GM23338 (cell line): Measurements from ENCODE around the gene LRRC2. TPM values are rescaled to one million over a fixed set of nuclear protein-coding genes. Genes with fewer than 3 reads are reported as not detected.

ENCODE experiments used
- ATAC-seq: fragments of 200-7000 bp; cut with Tn5 transposase; 3 replicates; pipeline ENCODE4 v1.9.1; 2020
- DNase-seq: peaks from one replicate; pipeline ENCODE4 v3.0.0-alpha.2; 2015; ENCODE audit warnings: low spot score
- H2AFZ ChIP-seq: fragments of 200-600 bp; sonication (generic); 2 replicates; pipeline ENCODE4 v1.8.0; 2016; ENCODE audit warnings: antibody characterized with exemption, mild to moderate bottlenecking, moderate library complexity
- H3F3A ChIP-seq: fragments of 200-600 bp; sonication (generic); replicated peaks from 2 replicates; pipeline ENCODE4 v1.8.0; 2017; ENCODE audit warnings: antibody characterized with exemption, mixed run types, low read depth
- H3K27ac ChIP-seq: fragments of 200-600 bp; sonication (generic); 2 replicates; pipeline ENCODE4 v1.6.1; 2016; ENCODE audit warnings: low read depth
- H3K27me3 ChIP-seq: fragments of 200-600 bp; sonication (generic); 2 replicates; pipeline ENCODE4 v1.8.0; 2016; ENCODE audit warnings: mild to moderate bottlenecking, mixed run types, moderate library complexity; ENCODE audit not compliant: insufficient read depth
- H3K36me3 ChIP-seq: fragments of 200-600 bp; sonication (generic); 2 replicates; pipeline ENCODE4 v1.8.0; 2016; ENCODE audit warnings: mild to moderate bottlenecking; ENCODE audit not compliant: insufficient read depth
- H3K4me1 ChIP-seq: fragments of 200-600 bp; sonication (generic); 2 replicates; pipeline ENCODE4 v1.8.0; 2016; ENCODE audit warnings: mild to moderate bottlenecking, moderate library complexity; ENCODE audit not compliant: insufficient read depth
- H3K4me2 ChIP-seq: fragments of 200-600 bp; sonication (generic); 2 replicates; pipeline ENCODE4 v1.7.1; 2017; ENCODE audit warnings: mixed run types
- H3K4me3 ChIP-seq: fragments of 200-600 bp; sonication (generic); 2 replicates; pipeline ENCODE4 v1.6.1; 2016; ENCODE audit warnings: mixed run types
- H3K79me2 ChIP-seq: fragments of 200-600 bp; sonication (generic); replicated peaks from 2 replicates; pipeline ENCODE4 v1.8.0; 2017; ENCODE audit warnings: mild to moderate bottlenecking; ENCODE audit not compliant: insufficient read depth
- H3K9me2 ChIP-seq: fragments of 200-600 bp; sonication (generic); 2 replicates; pipeline ENCODE4 v1.8.0; 2017; ENCODE audit not compliant: insufficient read depth
- H4K20me1 ChIP-seq: fragments of 200-600 bp; sonication (generic); replicated peaks from 2 replicates; pipeline ENCODE4 v1.8.0; 2017; ENCODE audit warnings: mild to moderate bottlenecking; ENCODE audit not compliant: insufficient read depth
- H3K27ac Mint-ChIP-seq: 2 replicates; pipeline ENCODE4 v1.8.0; 2020; ENCODE audit warnings: inconsistent platforms, mild to moderate bottlenecking, moderate library complexity, mixed read lengths
- H3K27me3 Mint-ChIP-seq: 3 replicates; pipeline ENCODE4 v1.8.0; 2022; ENCODE audit warnings: low read depth, mild to moderate bottlenecking, moderate library complexity, mixed read lengths, inconsistent platforms; ENCODE audit not compliant: insufficient read depth, poor library complexity
- H3K36me3 Mint-ChIP-seq: 3 replicates; pipeline ENCODE4 v1.8.0; 2021; ENCODE audit warnings: low read depth, mild to moderate bottlenecking, inconsistent platforms, moderate library complexity, mixed read lengths
- H3K4me1 Mint-ChIP-seq: 3 replicates; pipeline ENCODE4 v1.8.0; 2020; ENCODE audit warnings: mild to moderate bottlenecking, inconsistent platforms, mixed read lengths
- H3K4me3 Mint-ChIP-seq: 3 replicates; pipeline ENCODE4 v1.8.0; 2021; ENCODE audit warnings: moderate library complexity, mild to moderate bottlenecking, inconsistent platforms, mixed read lengths
- H3K9me3 Mint-ChIP-seq: 3 replicates; pipeline ENCODE4 v1.8.0; 2020; ENCODE audit warnings: moderate library complexity, mild to moderate bottlenecking, inconsistent platforms, mixed read lengths
- CREB1 ChIP-seq: fragments of 250-450 bp; sonication (Bioruptor Pico); IDR thresholded peaks from 2 replicates; pipeline ENCODE4 v1.5.0; 2020; ENCODE audit warnings: low read depth, mild to moderate bottlenecking, moderate library complexity
- NANOG ChIP-seq: IDR thresholded peaks from 2 replicates; pipeline ENCODE4 v1.6.1; 2016; ENCODE audit warnings: antibody characterized with exemption, borderline replicate concordance
- STAT1 ChIP-seq: IDR thresholded peaks from one replicate; pipeline ENCODE4 v1.6.1; 2016; ENCODE audit warnings: antibody characterized with exemption; ENCODE audit not compliant: unreplicated experiment
- ZNF114 ChIP-seq: fragments of 250-450 bp; sonication (Bioruptor Pico); IDR thresholded peaks from 2 replicates; pipeline ENCODE4 v1.5.0; 2020; ENCODE audit warnings: mild to moderate bottlenecking, moderate library complexity
- polyA plus RNA-seq: library from polyadenylated mRNA; unstranded; fragments of >200 nt; fragmentation: Nextera tagmentation; extraction: Ambion mirVana; gene quantifications from 2 replicates; pipeline ENCODE4 v1.2.1, GENCODE V29; 2016
- total RNA-seq: library from RNA; depleted of rRNA; stranded (reverse); fragments of >200 nt; shearing (Covaris generic); gene quantifications from 2 replicates; pipeline ENCODE4 v1.2.3, GENCODE V29; 2014
- TF ChIP-seq, protein P1 (sequence below): fragments of 250-450 bp; sonication (Bioruptor Pico); IDR thresholded peaks from 2 replicates; pipeline ENCODE4 v1.5.0; 2020; ENCODE audit warnings: mild to moderate bottlenecking, moderate library complexity
- TF ChIP-seq, protein P2 (sequence below): IDR thresholded peaks from one replicate; pipeline ENCODE4 v1.6.1; 2018; ENCODE audit warnings: antibody characterized with exemption; ENCODE audit not compliant: unreplicated experiment
- TF ChIP-seq, protein P3 (sequence below): IDR thresholded peaks from 2 replicates; pipeline ENCODE4 v1.6.1; 2016; ENCODE audit warnings: antibody characterized with exemption

The LRRC2 gene
- total and polyA plus RNA-seq, 2 experiments from 2014 or later, result 6.5 to 7.1 TPM

DNA sequence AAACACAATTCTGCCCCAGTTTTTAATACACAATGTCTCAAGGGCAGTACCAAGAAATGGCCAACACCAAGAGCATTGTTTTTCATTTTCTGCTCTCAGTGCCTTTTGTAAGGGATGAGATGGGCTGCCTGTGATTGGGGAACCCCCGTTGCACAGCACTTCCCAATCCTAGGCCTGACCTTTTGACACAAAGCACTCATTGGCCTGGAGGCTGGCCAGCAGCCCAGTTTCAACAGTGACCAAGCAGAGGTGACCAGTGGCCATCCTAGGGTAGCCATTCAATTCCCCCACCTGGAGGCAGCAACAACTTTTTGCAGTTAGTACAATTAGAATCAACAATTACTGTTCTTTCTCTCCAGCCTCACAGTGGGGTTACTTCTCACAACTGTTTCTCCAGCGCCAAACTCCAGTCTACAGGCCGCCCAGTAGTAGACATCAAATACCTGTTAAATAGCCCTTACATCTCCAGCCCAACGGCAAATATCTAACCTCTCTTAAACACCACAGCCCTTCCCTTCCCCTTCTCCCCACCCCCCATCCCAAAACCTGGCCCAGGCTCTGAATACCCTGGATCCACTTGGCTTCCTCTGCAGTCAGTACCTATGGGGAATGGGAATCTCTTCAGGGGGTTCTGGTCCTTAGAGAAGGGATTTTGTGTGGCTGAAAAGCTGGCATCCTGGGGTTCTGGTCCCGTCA, 8.9 kb upstream of the LRRC2 start:
- Histone ChIP-seq H3K27ac (peak overlapping the region; percentile 99), H3K4me1 (peaks cover 27% of the 10 kb centered on the region), H3K4me3 (peak overlapping the region; percentile 89), H2AFZ (no peak overlapping the region), H3K4me2 (peak overlapping the region; percentile 98), H4K20me1 (peaks cover 8% of the 10 kb centered on the region; the same call in 1 of the 2 replicates), H3K36me3 (peaks cover 14% of the 10 kb centered on the region), H3K9me2 (no peaks in the 10 kb centered on the region), H3K27me3 (no peaks in the 10 kb centered on the region), H3K79me2 (peaks cover 26% of the 10 kb centered on the region), H3F3A (peaks cover 27% of the 10 kb centered on the region)
- Mint-ChIP-seq H3K27ac (peak overlapping the region; percentile 100), H3K4me3 (peak overlapping the region; percentile 92), H3K36me3 (peaks cover 33% of the 10 kb centered on the region), H3K27me3 (peaks cover 10% of the 10 kb centered on the region), H3K4me1 (peaks cover 49% of the 10 kb centered on the region), H3K9me3 (peaks cover 17% of the 10 kb centered on the region)
- TF ChIP-seq, protein P1, sequence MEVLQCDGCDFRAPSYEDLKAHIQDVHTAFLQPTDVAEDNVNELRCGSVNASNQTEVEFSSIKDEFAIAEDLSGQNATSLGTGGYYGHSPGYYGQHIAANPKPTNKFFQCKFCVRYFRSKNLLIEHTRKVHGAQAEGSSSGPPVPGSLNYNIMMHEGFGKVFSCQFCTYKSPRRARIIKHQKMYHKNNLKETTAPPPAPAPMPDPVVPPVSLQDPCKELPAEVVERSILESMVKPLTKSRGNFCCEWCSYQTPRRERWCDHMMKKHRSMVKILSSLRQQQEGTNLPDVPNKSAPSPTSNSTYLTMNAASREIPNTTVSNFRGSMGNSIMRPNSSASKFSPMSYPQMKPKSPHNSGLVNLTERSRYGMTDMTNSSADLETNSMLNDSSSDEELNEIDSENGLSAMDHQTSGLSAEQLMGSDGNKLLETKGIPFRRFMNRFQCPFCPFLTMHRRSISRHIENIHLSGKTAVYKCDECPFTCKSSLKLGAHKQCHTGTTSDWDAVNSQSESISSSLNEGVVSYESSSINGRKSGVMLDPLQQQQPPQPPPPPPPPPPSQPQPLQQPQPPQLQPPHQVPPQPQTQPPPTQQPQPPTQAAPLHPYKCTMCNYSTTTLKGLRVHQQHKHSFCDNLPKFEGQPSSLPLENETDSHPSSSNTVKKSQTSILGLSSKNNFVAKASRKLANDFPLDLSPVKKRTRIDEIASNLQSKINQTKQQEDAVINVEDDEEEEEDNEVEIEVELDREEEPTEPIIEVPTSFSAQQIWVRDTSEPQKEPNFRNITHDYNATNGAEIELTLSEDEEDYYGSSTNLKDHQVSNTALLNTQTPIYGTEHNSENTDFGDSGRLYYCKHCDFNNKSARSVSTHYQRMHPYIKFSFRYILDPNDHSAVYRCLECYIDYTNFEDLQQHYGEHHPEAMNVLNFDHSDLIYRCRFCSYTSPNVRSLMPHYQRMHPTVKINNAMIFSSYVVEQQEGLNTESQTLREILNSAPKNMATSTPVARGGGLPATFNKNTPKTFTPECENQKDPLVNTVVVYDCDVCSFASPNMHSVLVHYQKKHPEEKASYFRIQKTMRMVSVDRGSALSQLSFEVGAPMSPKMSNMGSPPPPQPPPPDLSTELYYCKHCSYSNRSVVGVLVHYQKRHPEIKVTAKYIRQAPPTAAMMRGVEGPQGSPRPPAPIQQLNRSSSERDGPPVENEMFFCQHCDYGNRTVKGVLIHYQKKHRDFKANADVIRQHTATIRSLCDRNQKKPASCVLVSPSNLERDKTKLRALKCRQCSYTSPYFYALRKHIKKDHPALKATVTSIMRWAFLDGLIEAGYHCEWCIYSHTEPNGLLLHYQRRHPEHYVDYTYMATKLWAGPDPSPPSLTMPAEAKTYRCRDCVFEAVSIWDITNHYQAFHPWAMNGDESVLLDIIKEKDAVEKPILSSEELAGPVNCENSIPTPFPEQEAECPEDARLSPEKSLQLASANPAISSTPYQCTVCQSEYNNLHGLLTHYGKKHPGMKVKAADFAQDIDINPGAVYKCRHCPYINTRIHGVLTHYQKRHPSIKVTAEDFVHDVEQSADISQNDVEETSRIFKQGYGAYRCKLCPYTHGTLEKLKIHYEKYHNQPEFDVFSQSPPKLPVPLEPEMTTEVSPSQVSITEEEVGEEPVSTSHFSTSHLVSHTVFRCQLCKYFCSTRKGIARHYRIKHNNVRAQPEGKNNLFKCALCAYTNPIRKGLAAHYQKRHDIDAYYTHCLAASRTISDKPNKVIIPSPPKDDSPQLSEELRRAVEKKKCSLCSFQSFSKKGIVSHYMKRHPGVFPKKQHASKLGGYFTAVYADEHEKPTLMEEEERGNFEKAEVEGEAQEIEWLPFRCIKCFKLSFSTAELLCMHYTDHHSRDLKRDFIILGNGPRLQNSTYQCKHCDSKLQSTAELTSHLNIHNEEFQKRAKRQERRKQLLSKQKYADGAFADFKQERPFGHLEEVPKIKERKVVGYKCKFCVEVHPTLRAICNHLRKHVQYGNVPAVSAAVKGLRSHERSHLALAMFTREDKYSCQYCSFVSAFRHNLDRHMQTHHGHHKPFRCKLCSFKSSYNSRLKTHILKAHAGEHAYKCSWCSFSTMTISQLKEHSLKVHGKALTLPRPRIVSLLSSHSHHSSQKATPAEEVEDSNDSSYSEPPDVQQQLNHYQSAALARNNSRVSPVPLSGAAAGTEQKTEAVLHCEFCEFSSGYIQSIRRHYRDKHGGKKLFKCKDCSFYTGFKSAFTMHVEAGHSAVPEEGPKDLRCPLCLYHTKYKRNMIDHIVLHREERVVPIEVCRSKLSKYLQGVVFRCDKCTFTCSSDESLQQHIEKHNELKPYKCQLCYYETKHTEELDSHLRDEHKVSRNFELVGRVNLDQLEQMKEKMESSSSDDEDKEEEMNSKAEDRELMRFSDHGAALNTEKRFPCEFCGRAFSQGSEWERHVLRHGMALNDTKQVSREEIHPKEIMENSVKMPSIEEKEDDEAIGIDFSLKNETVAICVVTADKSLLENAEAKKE, result peak; percentile 83
- TF ChIP-seq, protein P2, sequence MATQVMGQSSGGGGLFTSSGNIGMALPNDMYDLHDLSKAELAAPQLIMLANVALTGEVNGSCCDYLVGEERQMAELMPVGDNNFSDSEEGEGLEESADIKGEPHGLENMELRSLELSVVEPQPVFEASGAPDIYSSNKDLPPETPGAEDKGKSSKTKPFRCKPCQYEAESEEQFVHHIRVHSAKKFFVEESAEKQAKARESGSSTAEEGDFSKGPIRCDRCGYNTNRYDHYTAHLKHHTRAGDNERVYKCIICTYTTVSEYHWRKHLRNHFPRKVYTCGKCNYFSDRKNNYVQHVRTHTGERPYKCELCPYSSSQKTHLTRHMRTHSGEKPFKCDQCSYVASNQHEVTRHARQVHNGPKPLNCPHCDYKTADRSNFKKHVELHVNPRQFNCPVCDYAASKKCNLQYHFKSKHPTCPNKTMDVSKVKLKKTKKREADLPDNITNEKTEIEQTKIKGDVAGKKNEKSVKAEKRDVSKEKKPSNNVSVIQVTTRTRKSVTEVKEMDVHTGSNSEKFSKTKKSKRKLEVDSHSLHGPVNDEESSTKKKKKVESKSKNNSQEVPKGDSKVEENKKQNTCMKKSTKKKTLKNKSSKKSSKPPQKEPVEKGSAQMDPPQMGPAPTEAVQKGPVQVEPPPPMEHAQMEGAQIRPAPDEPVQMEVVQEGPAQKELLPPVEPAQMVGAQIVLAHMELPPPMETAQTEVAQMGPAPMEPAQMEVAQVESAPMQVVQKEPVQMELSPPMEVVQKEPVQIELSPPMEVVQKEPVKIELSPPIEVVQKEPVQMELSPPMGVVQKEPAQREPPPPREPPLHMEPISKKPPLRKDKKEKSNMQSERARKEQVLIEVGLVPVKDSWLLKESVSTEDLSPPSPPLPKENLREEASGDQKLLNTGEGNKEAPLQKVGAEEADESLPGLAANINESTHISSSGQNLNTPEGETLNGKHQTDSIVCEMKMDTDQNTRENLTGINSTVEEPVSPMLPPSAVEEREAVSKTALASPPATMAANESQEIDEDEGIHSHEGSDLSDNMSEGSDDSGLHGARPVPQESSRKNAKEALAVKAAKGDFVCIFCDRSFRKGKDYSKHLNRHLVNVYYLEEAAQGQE, result no peak
- TF ChIP-seq ZNF114 (CRISPR knock-in tag), result no peak
- 0 out of 2 replicates have a peak, but pooled peaks have one; percentile 4 for TF ChIP-seq CREB1 (CRISPR knock-in tag)
- TF ChIP-seq, protein P3, sequence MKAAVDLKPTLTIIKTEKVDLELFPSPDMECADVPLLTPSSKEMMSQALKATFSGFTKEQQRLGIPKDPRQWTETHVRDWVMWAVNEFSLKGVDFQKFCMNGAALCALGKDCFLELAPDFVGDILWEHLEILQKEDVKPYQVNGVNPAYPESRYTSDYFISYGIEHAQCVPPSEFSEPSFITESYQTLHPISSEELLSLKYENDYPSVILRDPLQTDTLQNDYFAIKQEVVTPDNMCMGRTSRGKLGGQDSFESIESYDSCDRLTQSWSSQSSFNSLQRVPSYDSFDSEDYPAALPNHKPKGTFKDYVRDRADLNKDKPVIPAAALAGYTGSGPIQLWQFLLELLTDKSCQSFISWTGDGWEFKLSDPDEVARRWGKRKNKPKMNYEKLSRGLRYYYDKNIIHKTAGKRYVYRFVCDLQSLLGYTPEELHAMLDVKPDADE, result no peak
- no peak for TF ChIP-seq STAT1
- peak; percentile 16; the same call in 1 of the 2 replicates for TF ChIP-seq NANOG
- DNase-seq, result peak; percentile 68
- ATAC-seq, result peak; percentile 32
